Endothelial cell of umbilical vein (primary cell): ENCODE data around the gene ASIC1. TPM values are rescaled to one million over a fixed set of nuclear protein-coding genes. Genes with fewer than 3 reads are reported as not detected.
A peak's percentile ranks its signal among the peaks of the same experiment; 100 is the strongest.

ENCODE experiments used
- BruUV-seq: library from RNA; stranded (reverse); fragments of 400-500 nt; replicated peaks from 2 replicates; lab custom pipeline; 2021; lab: Mats Ljungman, UMichigan
- CTCF ChIA-PET: fragments of 300-600, 350-600 bp; sonication (Branson Sonifier 250); formaldehyde crosslinking; loops from one replicate; lab custom pipeline; 2021; ENCODE audit warnings: antibody characterized with exemption, inconsistent platforms; lab: Charles Lee
- POLR2A ChIA-PET: fragments of 300-600, 350-600 bp; sonication (Branson Sonifier 250); formaldehyde crosslinking; loops from one replicate; lab custom pipeline; 2021; ENCODE audit warnings: antibody characterized with exemption, inconsistent platforms; lab: Charles Lee
- DNase-seq: peaks from one replicate; pipeline ENCODE4 v3.0.0-alpha.2; 2011; ENCODE audit warnings: low read depth, low spot score
- FAIRE-seq: peaks from 2 replicates; lab custom pipeline; 2011; peaks lifted over from hg19 to GRCh38; lab: Jason Lieb, UNC
- H2AFZ ChIP-seq: 2 replicates; pipeline ENCODE4 v1.6.0; 2012; ENCODE audit warnings: low read depth, low read length, control low read depth, inconsistent platforms
- H3K27ac ChIP-seq: 2 replicates; pipeline ENCODE4 v1.5.1; 2011; ENCODE audit warnings: low read depth, mild to moderate bottlenecking, control low read depth, low read length, moderate library complexity; ENCODE audit not compliant: insufficient read depth
- H3K27me3 ChIP-seq, 2 experiments: 2 replicates each; pipeline versions ENCODE4 v1.6.0 to v1.6.1; 2011; ENCODE audit warnings: low read length in 2 of 2, mixed read lengths in 1 of 2; ENCODE audit not compliant: control insufficient read depth in 2 of 2, insufficient read depth in 2 of 2
- H3K36me3 ChIP-seq, 2 experiments: 2 replicates in 1 of 2; 3 replicates in 1 of 2; pipeline ENCODE4 v1.5.1; 2011; ENCODE audit warnings: low read length in 2 of 2, mild to moderate bottlenecking in 1 of 2, moderate library complexity in 1 of 2; ENCODE audit not compliant: control insufficient read depth in 2 of 2, insufficient read depth in 2 of 2; ENCODE audit errors: extremely low read depth in 1 of 2
- H3K4me1 ChIP-seq: 3 replicates; pipeline ENCODE4 v1.5.1; 2011; ENCODE audit warnings: mild to moderate bottlenecking, low read length; ENCODE audit not compliant: control insufficient read depth, insufficient read depth; ENCODE audit errors: extremely low read depth
- H3K4me2 ChIP-seq: 2 replicates; pipeline ENCODE4 v1.6.1; 2011; ENCODE audit warnings: low read length, control low read depth, mixed read lengths; ENCODE audit not compliant: insufficient read depth
- H3K4me3 ChIP-seq, 3 experiments: fragments of 200-600 bp in 1 of 3; sonication (generic), shearing (Covaris generic) in 1 of 3; replicated peaks in 1 of 3; 2 replicates each; pipeline ENCODE4 v1.5.1; 2011 to 2016; ENCODE audit warnings: control low read depth in 3 of 3, low read length in 3 of 3, mild to moderate bottlenecking in 2 of 3, inconsistent platforms in 1 of 3, low read depth in 1 of 3, moderate library complexity in 1 of 3; ENCODE audit not compliant: insufficient read depth in 1 of 3
- H3K79me2 ChIP-seq: 2 replicates; pipeline ENCODE4 v1.6.0; 2012; ENCODE audit warnings: low read length, inconsistent platforms; ENCODE audit not compliant: control insufficient read depth, insufficient read depth
- H3K9ac ChIP-seq: replicated peaks from 2 replicates; pipeline ENCODE3; 2011; ENCODE audit warnings: low read length, control low read depth; ENCODE audit not compliant: insufficient read depth; ENCODE audit errors: extremely low read depth
- H3K9me1 ChIP-seq: replicated peaks from 3 replicates; pipeline ENCODE4 v1.6.0; 2011; ENCODE audit warnings: mild to moderate bottlenecking, low read length; ENCODE audit not compliant: control insufficient read depth, insufficient read depth; ENCODE audit errors: extremely low read depth
- H3K9me3 ChIP-seq: replicated peaks from 2 replicates; pipeline ENCODE4 v1.5.1; 2012; ENCODE audit warnings: low read length, inconsistent platforms; ENCODE audit not compliant: control insufficient read depth, insufficient read depth
- H4K20me1 ChIP-seq: replicated peaks from 2 replicates; pipeline ENCODE3; 2011; ENCODE audit warnings: mild to moderate bottlenecking, low read length; ENCODE audit not compliant: control insufficient read depth, insufficient read depth; ENCODE audit errors: extremely low read depth
- FOS ChIP-seq: IDR thresholded peaks from 2 replicates; pipeline ENCODE4 v1.6.1; 2011; ENCODE audit warnings: mild to moderate bottlenecking, low read length, moderate library complexity, borderline replicate concordance; ENCODE audit not compliant: insufficient read depth
- GATA2 ChIP-seq: IDR thresholded peaks from 2 replicates; pipeline ENCODE4 v1.7.0; 2011; ENCODE audit warnings: low read depth, mild to moderate bottlenecking, moderate library complexity, mixed read lengths, low read length; ENCODE audit not compliant: insufficient read length, insufficient read depth
- JUN ChIP-seq: IDR thresholded peaks from 2 replicates; pipeline ENCODE4 v1.6.1; 2011; ENCODE audit warnings: borderline replicate concordance, low read depth; ENCODE audit not compliant: insufficient read length, insufficient read depth
- MYC ChIP-seq: IDR thresholded peaks from one replicate; pipeline ENCODE4 v1.6.1; 2011; ENCODE audit warnings: mild to moderate bottlenecking, low read depth, low read length
- dilution Hi-C: fragments of 300-500 bp; cut with MboI; formaldehyde crosslinking; loops from one replicate; pipeline ENCODE4 v1.15.0; 2019; ENCODE audit warnings: low sequenced_read_pairs; ENCODE audit not compliant: extremely low pct_ligation_motif_present
- intact Hi-C: fragments of 100-400 bp; cut with micrococcal nuclease; formaldehyde crosslinking; loops from one replicate; pipeline ENCODE4 v1.10.0; 2022
- polyA plus RNA-seq, 4 experiments: library from polyadenylated mRNA; depleted of rRNA in 3 of 4; stranded (reverse) in 3 of 4; unstranded in 1 of 4; fragments of >200 nt; gene quantifications; 2 replicates each; pipeline versions ENCODE4 v1.2.1 to v1.2.3, GENCODE V29; 2011 to 2012; ENCODE audit warnings: missing spikeins in 1 of 4
- total RNA-seq: library from RNA; stranded (reverse); gene quantifications from 2 replicates; pipeline ENCODE4 v1.2.3, GENCODE V29; 2021
- TF ChIP-seq, protein P1 (sequence below), 2 donors: IDR thresholded peaks; 1 replicate in 1 of 2; 2 replicates in 1 of 2; pipeline ENCODE4 v1.5.1; 2011; ENCODE audit warnings: low read length in 2 of 2, mild to moderate bottlenecking in 2 of 2, moderate library complexity in 2 of 2, control low read depth in 1 of 2, inconsistent platforms in 1 of 2, low read depth in 1 of 2; ENCODE audit not compliant: insufficient read depth in 1 of 2; ENCODE audit errors: extremely low read depth in 1 of 2
- TF ChIP-seq, protein P2 (sequence below): IDR thresholded peaks from 2 replicates; pipeline ENCODE4 v1.6.1; 2011; ENCODE audit not compliant: insufficient read depth, insufficient read length

Gene ASIC1
- total and polyA plus RNA-seq, 2 donors (not counting 3 experiments of a cell fraction or from before 2014, with no cell fraction given) = 0.53 to 0.66 TPM

DNA sequence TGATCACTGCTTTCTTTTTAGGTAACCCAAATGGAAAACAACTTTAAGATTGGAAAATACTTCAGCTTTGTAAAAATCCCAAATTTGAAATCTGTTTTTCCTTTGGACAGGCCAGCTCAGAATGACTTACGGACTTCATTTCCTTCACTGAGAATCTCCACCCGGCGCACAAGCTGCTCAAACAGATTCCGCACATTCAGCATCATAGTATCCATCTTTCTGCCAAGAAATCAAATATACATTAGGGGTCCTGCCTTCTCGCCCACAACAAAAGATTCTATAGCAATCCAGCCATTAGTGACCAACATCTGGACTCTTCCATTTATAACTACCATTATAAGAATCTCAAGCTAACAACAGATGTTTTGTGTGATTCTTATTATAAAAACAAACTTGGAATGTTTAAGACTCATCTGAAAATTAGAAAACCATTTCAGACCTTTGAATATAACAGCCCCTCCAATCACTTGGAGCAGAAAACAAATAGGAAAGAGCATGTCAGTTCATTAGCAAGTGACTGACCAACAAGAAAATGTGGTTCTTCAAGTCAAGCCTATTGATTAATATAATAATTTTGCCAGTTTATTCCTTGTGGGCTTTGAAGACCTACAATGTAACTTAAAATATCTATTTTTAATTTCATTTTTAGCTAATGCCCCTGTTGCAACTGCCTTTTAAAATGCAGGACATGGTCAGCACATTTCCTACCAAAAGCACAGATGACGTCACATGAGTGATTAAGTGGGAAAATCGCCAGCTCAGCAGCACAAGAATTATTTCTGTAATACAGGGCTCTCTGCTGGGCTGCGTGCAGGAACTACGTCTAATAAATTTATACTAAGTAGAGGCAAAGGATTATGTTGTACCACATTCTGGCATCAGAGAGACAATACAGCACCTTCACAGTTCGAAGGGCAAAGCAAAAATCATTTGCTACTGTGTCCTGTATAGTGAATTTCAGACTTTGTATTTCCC lies 40.6 kb upstream of the ASIC1 start:
- peaks cover 7% of the 10 kb centered on the region for H3K4me1 ChIP-seq
- TF ChIP-seq, protein P1, sequence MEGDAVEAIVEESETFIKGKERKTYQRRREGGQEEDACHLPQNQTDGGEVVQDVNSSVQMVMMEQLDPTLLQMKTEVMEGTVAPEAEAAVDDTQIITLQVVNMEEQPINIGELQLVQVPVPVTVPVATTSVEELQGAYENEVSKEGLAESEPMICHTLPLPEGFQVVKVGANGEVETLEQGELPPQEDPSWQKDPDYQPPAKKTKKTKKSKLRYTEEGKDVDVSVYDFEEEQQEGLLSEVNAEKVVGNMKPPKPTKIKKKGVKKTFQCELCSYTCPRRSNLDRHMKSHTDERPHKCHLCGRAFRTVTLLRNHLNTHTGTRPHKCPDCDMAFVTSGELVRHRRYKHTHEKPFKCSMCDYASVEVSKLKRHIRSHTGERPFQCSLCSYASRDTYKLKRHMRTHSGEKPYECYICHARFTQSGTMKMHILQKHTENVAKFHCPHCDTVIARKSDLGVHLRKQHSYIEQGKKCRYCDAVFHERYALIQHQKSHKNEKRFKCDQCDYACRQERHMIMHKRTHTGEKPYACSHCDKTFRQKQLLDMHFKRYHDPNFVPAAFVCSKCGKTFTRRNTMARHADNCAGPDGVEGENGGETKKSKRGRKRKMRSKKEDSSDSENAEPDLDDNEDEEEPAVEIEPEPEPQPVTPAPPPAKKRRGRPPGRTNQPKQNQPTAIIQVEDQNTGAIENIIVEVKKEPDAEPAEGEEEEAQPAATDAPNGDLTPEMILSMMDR (IDR thresholded peaks at IDR 0.05; ENCODE audit: extremely low read depth in 1 of 2, insufficient read depth in 1 of 2, low read depth in 1 of 2, low read length in 2 of 2) = no peak
- TF ChIP-seq, protein P2, sequence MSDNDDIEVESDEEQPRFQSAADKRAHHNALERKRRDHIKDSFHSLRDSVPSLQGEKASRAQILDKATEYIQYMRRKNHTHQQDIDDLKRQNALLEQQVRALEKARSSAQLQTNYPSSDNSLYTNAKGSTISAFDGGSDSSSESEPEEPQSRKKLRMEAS = no peak
- TF ChIP-seq FOS = no peak
- peak; percentile 69 for TF ChIP-seq JUN
- TF ChIP-seq MYC = no peak
- no peak for TF ChIP-seq GATA2
- no peaks in the 10 kb centered on the region for H3K9me1 ChIP-seq
- peak overlapping the region; percentile 34 for H3K4me2 ChIP-seq
- dilution Hi-C loops (no loop called here), intact Hi-C loops (no loop called here)
- no peak overlapping the region for H2AFZ ChIP-seq
- no peak overlapping the region for H3K4me3 ChIP-seq
- no peak overlapping the region for H3K27ac ChIP-seq
- H3K79me2 ChIP-seq = peaks cover 77% of the 10 kb centered on the region
- H3K36me3 ChIP-seq = no peaks in the 10 kb centered on the region
- DNase-seq (peak; percentile 83), FAIRE-seq (no peak)
- H3K9ac ChIP-seq = no peak overlapping the region
- H4K20me1 ChIP-seq = no peaks in the 10 kb centered on the region
- ChIA-PET CTCF (interaction anchor here (0.6 to 2.0 kb wide), 13 partner anchors 8 to 68 kb away, joined by 3 to 8 read pairs (median 5); partner anchors contain the start of genes RACGAP1 and SMARCD1), POLR2A (no interaction called here)
- H3K27me3 ChIP-seq = no peaks in the 10 kb centered on the region
- H3K9me3 ChIP-seq = no peaks in the 10 kb centered on the region
- BruUV-seq = no TSS peak
